Left lobe of liver (tissue), 2 donors: ENCODE data around the gene IGFN1. TPM values are rescaled to one million over a fixed set of nuclear protein-coding genes. Genes with fewer than 3 reads are reported as not detected.
A peak's percentile ranks its signal among the peaks of the same experiment; 100 is the strongest.
"Not testable (repeated sequence)": the region's sequence is repeated elsewhere in the genome, so short reads cannot be mapped to it uniquely, and the experiment has no call there.

Experiments used
- ATAC-seq: fragments of 200-7000 bp; cut with Tn5 transposase; one replicate; pipeline ENCODE4 v1.9.1; 2020; ENCODE audit warnings: mild to moderate bottlenecking, moderate library complexity
- DNase-seq: peaks from one replicate; pipeline ENCODE4 v3.0.0-alpha.2; 2020; ENCODE audit warnings: low spot score
- total RNA-seq: library from RNA; stranded (reverse); gene quantifications from one replicate; pipeline ENCODE4 v1.2.1, GENCODE V29; 2021
- donor health status: DM: no; HTN: no; CAD: no; lungs with moderate emphysema.
- donor health status: DM: no; HTN: yes; CAD: no.

Gene IGFN1
- total RNA-seq, 1 donor from 2014 or later = not detected

DNA sequence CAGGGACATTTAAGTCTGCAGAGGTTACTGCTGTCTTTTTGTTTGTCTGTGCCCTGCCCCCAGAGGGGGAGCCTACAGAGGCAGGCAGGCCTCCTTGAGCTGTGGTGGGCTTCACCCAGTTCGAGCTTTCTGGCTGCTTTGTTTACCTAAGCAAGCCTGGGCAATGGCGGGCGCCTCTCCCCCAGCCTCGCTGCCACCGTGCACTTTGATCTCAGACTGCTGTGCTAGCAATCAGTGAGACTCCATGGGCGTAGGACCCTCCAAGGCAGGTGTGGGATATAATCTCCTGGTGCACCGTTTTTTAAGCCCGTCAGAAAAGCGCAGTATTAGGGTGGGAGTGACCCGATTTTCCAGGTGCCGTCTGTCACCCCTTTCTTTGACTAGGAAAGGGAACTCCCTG lies 49.0 kb downstream of the IGFN1 start:
- ATAC-seq, DNase-seq: not testable (repeated sequence)

DNA sequence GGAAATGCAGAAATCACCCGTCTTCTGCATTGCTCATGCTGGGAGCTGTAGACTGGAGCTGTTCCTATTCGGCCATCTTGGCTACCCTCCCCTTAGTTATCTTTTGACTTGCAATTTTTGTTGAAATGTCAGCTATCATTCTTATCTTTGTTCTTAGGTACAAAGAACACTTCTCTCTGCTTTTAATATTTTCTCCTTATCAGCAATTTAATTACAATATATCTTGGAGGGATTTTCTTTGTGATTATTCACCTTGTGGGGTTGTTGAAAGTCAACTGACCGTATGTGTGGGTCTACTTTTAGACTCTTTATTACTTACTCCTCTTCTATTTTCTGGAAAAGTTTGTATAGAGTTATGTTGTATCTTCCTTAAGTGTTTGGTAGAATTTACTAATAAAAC lies 49.5 kb downstream of the IGFN1 start:
- DNase-seq (no peak), ATAC-seq (no peak)

DNA sequence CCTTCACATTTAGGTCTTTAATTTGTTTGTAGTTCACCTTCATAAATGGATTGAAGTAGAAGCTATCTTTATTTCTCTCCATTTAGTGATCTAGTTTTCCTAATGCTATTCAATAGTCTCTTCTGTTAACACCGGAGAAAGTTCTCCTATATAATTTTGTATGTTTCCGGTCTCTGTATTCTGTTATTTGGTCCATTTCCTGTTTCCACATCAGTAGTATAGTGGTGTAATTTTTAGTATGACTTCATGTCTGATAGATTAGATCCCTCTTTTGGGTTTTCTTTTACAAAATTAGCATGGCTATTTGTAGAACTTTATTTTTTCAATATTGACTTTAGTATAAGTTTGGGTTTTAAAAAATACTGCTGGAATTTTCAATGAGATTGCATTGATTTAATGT lies 51.1 kb downstream of the IGFN1 start:
- DNase-seq = no peak
- ATAC-seq = no peak

DNA sequence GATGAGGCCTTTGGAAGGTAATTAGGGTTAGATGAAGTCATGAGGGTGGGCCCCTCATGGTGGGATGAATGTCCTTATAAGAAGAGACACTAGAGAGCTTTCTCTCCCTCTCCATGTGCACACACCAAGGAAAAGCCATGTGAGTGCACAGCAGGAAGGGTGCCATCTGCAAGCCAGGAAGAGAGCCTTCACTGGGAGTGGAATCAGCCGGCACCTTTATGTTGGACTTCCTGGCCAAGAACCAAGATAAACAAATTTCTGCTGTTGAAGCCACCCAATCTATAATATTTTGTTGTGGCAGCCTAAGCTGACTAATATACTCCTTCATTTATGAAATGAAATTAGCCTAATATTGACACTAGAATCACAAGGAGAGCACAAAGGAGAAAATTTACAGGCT lies 54.5 kb downstream of the IGFN1 start:
- ATAC-seq (no peak), DNase-seq (no peak)

DNA sequence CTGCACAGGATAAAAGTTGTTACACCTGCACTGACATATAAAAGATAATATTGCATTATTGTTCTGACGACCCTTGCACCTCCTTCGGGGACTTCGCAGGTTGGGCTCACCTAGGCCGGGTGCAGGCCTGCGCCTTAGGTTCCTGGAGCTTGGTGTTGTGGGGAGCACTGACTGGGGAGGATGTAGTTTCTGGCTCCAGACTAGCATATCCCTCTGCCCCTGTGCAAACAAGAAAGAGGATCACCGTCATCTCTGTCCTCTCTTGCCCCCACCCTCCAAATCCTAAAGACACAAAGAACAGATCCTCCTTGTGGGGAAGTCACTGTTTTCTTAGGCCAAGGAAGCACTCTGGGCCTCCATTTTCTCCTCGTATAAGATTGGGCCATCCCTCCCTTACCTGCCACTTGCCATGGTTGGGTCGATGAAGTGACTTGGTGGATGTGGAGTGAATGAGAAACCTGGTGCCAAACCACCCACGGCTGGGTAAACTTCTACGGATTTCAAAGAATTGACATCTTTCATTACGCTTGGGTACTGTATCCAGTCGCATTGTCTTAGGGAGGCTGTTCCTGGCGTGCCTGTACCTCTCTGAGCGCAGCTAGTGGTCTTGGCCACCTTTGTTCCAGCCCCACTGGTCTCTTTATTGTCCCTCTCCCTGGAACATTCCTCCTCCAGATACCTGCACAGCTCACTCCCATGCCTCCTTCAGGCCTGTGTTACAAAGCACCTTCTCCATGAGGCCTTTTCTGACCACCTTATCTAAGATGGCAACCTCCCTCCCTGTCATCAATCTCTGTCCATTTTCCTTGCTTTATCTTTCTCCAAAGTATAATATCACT lies 58.3 kb downstream of the IGFN1 start:
- DNase-seq (no peak), ATAC-seq (no peak)

DNA sequence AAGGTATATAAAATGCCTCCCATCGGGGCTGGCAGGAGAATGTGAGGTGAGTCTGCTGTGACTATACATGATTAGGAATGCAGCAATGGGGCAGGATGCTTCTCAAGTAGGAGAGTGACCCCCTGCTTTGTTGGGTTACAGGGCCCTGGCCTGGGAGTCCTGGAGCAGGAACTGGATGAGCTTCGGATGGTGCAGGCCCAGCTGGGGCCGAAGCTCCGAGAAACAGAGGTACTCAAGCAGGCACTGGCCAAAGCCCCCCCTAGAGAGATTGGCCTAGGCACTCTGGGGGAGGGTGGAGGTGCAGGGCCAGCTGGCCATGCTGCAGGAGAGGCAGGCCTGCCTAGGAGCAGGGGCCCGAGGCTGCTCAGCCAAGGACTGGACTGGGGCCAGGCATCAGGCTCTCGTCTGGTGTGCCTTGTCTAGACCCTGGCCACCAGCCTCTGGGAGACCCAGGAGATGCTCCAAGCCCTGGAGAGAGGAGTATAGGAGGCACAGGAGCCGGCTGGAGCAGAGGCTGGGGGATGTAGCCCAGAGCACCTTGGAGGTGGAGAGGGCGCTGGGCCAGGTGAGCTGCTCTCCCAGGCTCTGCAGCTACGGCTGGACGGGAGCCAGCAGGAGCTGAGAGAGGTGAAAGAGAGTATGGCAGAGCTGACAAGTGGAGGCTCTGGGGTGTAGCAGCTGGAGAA lies 59.8 kb downstream of the IGFN1 start:
- no peak for ATAC-seq
- no peak for DNase-seq

DNA sequence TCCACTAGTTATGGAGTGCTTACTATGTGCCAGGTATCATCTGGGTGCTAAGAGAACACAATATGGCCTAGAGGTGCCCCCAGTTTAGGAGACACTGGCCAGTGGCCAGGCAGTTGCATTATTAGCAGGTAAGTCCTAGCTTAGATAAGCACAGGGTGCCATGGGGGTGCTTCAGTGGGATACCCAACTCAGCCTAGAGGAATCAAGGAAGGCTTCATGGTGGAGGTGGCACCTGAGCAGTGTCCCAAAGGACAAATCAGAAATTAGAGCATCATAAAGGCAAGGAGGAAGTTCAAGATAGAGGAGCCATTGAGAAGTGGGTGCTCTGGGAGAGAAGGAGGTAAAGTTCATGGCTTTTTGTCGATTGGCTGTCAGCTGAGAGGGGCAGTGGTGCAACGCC lies 60.8 kb downstream of the IGFN1 start:
- DNase-seq (no peak), ATAC-seq (no peak)

DNA sequence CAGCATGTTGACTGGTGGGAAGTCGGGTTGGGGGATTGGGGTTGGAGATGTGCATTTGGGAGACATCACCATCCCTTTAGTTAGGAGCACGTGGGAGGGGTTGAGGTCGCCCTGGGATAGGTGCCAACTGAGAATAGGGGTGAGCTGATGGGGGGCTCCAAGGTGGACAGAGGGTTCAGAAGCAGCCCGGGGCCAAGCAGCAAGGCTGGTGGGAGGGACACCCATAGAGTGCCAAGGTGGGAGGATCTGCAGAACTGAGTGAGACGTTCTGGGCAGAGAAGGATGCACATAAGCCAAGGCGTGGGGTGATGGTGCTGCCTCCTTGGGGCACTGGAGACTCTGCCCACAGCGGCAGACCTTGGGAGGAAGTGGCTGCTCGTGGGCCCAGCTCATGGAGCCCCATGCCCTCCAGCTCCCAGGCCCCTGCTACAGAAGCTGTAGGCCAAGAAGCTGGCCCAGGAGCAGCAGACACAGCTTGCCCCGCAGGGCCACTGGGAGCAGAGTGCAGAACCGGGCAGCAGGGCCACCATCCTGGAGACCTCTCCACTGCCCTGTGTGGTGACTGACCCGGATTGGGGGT lies 61.3 kb downstream of the IGFN1 start:
- ATAC-seq (no peak), DNase-seq (no peak)

DNA sequence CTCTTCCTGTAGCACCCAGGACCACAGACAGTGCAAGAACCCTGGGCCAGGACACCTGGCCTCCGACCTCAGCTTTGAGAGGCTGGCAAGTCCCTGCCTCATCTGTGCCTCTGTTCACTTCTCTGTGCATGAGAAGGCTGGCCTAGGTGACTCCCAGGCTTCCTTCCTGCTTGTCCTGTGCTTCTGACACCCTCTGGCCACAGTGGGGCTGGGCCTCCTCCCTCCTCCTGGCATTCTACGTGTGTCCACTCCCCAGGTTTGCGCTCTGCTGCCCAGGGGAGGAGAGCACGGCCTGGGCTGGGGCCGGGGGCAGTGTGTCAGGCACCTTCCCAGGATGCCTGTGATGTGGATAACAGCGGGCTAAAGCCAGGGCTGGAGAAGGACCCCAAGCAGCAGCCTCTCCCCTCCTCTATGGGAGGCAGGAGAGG lies 62.3 kb downstream of the IGFN1 start:
- DNase-seq (no peak), ATAC-seq (no peak)

DNA sequence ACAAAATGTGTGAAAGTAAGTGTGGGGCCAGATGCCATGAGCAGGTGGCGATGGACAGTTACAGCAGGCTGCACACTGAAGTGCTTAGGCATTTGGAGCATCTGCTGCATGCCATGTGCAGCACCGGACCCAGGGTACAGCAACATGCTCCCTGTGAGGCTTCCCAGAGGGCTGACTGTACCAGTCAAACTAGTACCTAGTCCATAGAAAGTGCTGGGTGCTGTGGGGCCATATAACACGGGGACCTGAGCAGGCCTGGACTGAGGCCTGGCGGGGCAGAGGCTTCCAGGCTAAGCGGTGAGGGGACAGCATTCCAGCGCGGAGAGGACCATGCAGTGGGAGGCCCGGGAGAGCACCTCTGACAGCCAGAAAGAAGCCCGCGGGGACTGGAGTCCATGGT lies 62.8 kb downstream of the IGFN1 start:
- no peak for DNase-seq
- no peak for ATAC-seq

DNA sequence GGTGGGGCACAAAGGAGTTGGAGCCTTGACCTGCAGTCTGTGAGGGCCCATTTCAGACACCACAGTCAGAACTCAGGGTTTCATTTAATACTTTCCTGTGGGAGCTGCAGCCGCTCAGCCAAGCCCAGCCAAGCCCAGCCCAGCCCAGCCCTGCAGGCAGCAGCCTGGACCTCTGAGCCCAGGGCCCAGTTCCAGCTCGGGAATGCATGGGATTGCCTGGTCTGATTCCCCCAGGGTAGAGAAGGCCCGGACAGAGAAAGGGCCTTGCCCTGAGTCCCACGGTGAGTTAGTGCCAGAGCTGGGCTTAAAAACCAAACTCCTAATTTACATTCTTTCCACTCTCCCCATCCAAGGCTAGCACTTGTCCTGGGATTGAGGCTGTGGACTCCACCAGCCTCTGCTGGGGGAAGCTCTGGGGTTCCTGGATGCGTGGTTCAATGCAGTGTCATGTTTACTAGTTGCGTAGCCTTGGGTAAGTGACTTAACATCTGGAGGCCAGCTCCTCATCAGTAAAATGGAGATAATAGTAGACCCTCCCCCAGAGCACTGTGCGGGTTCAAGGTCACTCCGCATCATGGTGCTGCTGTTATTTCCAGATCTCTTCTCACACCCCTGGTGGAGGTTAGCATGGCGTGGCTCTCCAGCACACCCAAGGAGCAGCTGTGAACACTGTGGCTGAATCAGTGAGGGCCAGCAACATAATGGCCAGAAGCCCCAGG lies 63.4 kb downstream of the IGFN1 start:
- no peak for DNase-seq
- ATAC-seq = no peak

DNA sequence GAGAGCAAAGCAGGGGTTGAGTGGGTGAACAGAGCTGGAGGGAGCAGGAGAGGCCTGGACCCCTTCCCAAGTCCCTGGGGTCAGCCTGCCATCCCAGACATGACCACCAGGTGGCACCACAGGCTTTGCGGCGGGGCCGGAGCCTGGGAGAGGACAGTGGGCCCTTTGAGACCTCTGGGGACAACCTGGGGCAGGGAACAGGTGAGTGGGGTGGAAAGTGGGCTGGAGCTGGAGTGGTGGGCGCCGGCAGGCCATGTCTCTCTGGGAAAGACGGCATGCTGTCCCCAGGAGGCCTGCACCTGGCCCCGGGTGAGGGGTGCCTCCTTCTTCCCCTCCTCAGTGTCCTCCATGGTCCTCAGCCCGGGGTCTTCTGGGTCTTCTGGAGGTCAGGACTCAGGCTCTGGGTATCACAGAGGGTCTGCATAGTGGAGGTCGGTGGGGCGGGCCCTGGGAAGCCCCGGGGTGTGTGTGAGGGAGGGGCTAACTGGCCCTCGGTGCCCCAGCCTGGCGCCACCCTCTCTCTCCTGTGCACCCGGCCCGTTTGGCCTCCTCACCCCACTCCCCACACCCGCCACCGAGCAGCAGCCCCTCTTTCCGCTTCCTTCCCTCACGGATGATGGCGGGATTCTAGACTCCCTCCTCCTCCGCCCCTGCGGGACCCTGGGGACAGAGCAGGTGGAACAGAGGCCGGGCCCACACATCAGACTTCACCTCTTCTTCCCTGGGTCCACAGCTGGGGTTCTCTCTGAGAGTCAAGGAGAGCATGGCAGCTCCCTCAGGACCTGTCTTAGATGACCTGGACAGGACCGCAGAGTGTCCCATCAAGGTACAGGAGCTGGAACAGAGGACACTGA lies 64.2 kb downstream of the IGFN1 start:
- peak; percentile 69 for DNase-seq
- ATAC-seq = peak; percentile 96

DNA sequence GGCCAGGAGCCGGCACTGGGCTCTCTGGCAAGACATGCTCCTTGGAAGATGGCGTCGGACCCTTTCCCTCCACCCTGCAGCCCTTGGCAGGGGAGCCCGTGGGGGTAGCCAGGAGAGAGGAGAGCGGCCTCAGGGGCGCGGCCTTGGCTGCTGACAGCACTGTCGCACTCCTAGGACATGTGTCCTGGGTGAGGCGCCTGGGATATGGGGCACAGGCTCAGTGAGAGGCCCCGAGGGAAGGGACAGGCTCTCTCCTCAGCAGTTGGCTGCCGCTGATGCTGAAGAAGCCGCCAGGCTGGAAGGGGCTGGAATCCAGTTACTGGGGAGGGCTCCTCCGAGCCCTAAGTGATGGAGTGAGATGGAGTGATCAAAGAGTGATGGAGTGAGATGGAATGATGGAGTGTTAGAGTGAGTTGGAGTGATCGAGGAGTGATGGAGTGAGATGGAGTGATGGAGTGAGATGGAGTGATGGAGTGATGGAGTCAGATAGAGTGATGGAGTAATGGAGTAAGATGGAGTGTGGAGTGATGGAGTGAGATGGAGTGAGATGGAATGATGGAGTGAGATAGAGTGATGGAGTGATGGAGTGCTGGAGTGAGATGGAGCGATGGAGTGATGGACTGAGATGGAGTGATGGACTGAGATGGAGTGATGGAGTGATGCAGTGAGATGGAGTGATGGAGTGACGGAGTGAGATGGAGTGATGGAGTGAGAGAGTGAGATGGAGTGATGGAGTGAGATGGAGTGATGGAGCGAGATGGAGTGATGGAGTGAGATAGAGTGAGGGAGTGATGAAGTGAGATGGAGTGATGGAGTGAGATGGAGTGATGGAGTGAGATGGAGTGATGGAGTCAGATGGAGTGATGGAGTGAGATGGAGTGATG lies 65.1 kb downstream of the IGFN1 start:
- no peak for DNase-seq
- ATAC-seq = no peak

DNA sequence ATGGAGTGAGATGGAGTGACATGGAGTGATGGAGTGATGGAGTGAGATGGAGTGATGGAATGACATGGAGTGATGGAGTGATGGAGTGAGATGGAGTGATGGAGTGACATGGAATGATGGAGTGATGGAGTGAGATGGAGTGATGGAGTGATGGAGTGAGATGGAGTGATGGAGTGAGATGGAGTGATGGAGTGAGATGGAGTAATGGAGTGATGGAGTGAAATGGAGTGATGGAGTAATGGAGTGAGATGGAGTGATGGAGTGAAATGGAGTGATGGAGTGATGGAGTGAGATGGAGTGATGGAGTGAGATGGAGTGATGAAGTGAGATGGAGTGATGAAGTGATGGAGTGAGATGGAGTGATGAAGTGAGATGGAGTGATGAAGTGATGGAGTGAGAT lies 67.5 kb downstream of the IGFN1 start:
- not testable (repeated sequence) for ATAC-seq, DNase-seq

DNA sequence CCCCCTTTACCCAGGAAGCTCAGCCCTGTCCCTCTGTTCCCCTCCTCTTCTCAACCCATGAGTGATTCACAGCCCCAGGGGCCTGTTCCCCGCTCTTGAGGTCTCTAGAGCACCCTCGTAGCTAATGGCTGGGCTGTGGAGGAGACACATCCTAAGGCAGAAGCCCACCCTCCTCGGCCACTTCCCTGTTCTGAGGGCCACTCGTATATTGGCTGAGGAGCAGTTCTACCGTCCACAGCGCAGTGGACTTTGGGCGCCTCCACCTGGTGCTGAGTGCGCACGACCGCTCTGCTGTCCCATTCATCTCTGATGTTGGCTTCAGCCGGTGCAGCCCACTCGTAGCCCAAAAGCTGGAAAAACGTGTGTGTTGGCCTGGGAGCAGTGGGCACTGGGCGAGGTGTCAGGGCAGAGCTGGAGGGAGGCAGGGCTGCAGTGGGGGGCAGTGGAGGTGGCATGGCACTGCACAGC lies 68.2 kb downstream of the IGFN1 start:
- ATAC-seq (no peak), DNase-seq (no peak)

DNA sequence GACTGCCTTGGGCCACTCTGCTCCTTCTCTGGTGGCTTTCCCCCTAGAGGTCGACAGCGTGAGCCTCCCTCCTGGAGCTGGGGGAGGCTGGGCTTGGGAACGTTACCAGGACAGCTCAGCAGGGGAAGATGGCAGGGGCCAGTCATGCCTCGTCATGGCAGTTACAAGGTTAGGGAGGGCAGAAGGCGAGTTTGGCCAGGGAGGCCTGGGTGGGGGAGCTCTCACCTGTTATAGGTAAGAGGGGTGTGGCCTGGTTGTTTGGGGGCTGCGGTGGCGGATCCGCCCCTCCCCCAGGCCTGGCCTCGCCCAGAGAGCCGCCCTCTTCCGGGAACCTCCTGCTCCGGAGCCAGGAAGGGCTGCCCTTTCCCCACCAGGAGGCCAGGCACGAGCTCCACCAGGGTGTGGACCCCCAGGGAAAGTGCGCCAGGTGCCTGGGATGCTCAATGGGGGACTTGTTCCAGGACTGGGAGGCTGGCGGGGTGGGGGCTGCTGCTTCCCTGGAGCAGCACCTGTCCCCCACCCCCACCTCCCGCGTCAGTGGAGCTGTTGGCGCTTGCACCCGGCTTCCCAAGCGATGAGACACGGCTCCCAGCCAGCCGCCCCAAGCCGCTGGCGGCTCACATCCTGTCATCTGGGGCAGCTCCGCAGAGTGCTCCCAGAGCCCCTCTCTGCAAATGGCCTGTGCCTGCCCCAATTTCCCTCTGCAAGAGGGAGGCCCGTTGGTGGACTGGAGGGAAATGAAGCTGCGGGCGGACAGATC lies 69.0 kb downstream of the IGFN1 start:
- no peak for DNase-seq
- peak; percentile 35 for ATAC-seq

DNA sequence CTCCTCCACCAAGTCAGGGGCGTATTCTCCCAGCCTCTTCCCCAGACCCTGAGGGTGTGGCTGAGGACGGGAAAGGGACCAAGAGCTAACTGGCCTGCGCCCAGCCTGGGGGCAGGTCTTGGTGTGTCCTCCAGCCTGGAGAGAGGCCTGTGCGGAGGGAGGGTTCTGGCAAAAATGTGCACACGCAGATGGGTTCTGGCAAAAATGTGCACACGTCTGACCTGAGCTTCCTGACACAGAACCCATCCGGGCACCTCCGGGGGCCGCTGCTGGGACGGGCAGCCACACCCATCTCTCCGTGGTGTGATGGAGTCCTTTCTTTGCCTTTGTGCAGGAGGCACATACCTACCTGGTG lies 69.6 kb downstream of the IGFN1 start:
- DNase-seq (no peak), ATAC-seq (no peak)

DNA sequence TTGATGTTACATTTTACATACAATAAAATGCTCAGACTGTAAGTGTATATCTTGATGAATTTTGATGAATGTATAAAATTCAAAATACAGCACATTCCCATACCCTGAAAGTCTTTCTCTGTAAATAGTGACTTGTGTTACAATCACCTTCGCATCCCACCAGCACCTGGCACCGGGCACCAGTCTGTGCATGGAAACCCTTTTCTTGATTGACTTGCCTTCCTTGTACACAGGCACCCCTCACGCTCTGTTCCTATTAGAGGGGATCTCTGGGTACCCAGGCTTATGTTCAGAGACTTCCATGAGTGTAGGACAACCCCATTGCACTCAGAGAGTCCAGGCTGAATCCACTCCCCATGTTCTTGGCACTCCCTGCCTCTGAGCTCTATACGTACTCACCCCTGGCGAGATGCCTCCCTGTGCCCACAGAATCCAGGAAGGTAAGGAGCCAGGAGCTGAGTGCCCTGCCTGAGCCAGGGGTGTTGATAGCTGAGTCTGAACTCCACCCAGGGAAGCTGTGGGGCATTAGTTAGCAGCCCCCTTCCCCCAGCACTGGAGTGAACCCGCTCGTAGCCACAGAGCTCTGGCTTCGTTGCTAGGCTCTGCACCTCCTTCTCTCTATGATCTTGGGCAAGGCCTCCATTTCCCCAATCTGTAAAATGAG lies 70.2 kb downstream of the IGFN1 start:
- no peak for DNase-seq
- no peak for ATAC-seq
